Activated CD8-positive, alpha-beta T cell treated with anti-CD3 and anti-CD28 coated beads for 36 hours (primary cell): ENCODE data around the gene PTGES2. TPM values are rescaled to one million over a fixed set of nuclear protein-coding genes. Genes with fewer than 3 reads are reported as not detected.

ENCODE experiments used
- ATAC-seq: fragments of 200-7000 bp; cut with Tn5 transposase; one replicate; pipeline ENCODE4 v1.10.0; 2021; ENCODE audit warnings: mild to moderate bottlenecking, moderate library complexity
- CTCF ChIA-PET: fragments of 350-600 bp; sonication (Branson Sonifier 250); formaldehyde crosslinking; loops from one replicate; lab custom pipeline; 2021; ENCODE audit warnings: antibody characterized with exemption; lab: Charles Lee
- POLR2A ChIA-PET: fragments of 350-600 bp; sonication (Branson Sonifier 250); formaldehyde crosslinking; loops from one replicate; lab custom pipeline; 2021; ENCODE audit warnings: antibody characterized with exemption; lab: Charles Lee
- DNase-seq: peaks from one replicate; pipeline ENCODE4 v3.0.0-alpha.2; 2020
- H3K27ac Mint-ChIP-seq: one replicate; pipeline ENCODE4 v1.8.0; 2021; ENCODE audit warnings: mild to moderate bottlenecking, mixed read lengths
- H3K27me3 Mint-ChIP-seq: one replicate; pipeline ENCODE4 v1.8.0; 2021; ENCODE audit warnings: mixed read lengths
- H3K36me3 Mint-ChIP-seq: one replicate; pipeline ENCODE4 v1.8.0; 2021; ENCODE audit warnings: low read depth, mixed read lengths
- H3K4me1 Mint-ChIP-seq: one replicate; pipeline ENCODE4 v1.8.0; 2021; ENCODE audit warnings: low read depth, mixed read lengths
- H3K4me3 Mint-ChIP-seq: one replicate; pipeline ENCODE4 v1.8.0; 2021; ENCODE audit warnings: mild to moderate bottlenecking, moderate library complexity, mixed read lengths
- H3K9me3 Mint-ChIP-seq: one replicate; pipeline ENCODE4 v1.8.0; 2021; ENCODE audit warnings: mixed read lengths
- intact Hi-C: fragments of 100-400 bp; cut with micrococcal nuclease; formaldehyde crosslinking; loops from one replicate; pipeline ENCODE4 v1.10.0; 2022
- total RNA-seq, 2 experiments: library from RNA; stranded (reverse); gene quantifications; one replicate each; pipeline ENCODE4 v1.2.3, GENCODE V29; 2021
- TF ChIP-seq, protein P1 (sequence below): fragments of 200-600 bp; IDR thresholded peaks from one replicate; pipeline ENCODE4 v1.8.0; 2022; ENCODE audit warnings: antibody characterized with exemption, mild to moderate bottlenecking

PTGES2 gene
- total RNA-seq, 2 experiments from 2014 or later, result 40.8 to 49.5 TPM

DNA sequence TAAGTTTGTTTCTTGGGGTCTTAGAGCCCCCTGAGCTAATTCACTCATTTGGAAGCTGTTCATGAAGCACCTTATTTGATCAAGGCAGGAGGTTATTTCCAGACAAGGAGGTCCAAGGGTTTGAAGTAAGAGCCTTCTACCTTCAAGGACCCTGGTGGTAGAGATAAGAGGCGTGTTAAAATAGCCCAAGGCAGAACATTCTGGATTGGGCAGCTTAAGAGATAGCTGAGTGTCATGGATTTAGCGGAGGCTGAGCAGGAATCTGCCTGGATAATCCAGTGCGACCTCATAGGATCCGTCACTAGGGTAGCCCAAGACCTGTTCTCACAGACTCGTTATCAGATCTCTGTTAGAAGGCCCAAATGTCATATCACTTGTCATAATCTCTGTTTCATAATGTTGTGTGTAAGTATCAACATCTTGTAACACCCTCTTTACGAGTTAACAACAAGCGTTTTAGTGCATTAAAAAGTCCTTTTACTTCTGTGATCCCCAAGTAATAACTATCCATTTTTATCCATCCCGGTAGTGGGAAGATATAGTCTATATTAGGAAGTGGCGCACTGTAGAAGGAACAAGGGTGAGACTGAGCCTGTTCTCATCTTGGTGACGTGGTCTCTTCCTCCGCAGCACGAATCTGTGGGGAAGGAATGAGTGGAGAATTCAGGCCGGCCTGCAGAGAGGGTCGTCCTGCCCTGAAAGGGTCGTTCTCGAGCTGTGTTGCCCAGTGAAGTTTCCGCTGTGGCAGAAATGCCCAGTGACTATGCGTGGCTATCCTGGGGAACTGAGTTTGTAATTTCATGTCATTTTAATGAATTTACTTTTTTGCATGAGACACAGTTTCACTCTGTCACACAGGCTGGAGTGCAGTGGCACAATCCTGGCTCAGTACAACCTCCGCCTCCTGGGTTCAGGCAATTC is 30.7 kb downstream of the PTGES2 start:
- DNase-seq, result no peak
- peak overlapping the region; percentile 6 for H3K27ac Mint-ChIP-seq
- intact Hi-C loops, result no loop called here
- H3K9me3 Mint-ChIP-seq, result no peaks in the 10 kb centered on the region
- POLR2A ChIA-PET, result interaction anchor here (0.6 to 1.3 kb wide), 2 partner anchors 27 to 155 kb away, joined by 3 read pairs; no protein-coding TSS in a partner anchor
- CTCF ChIA-PET, result interaction anchor here (0.8 to 10.5 kb wide), 5 partner anchors 10 to 62 kb away, joined by 3 to 94 read pairs (median 3); no protein-coding TSS in a partner anchor
- H3K4me1 Mint-ChIP-seq, result peaks cover 80% of the 10 kb centered on the region
- H3K4me3 Mint-ChIP-seq, result no peak overlapping the region
- ATAC-seq, result no peak
- H3K36me3 Mint-ChIP-seq, result peaks cover 12% of the 10 kb centered on the region
- H3K27me3 Mint-ChIP-seq, result no peaks in the 10 kb centered on the region
- TF ChIP-seq, protein P1, sequence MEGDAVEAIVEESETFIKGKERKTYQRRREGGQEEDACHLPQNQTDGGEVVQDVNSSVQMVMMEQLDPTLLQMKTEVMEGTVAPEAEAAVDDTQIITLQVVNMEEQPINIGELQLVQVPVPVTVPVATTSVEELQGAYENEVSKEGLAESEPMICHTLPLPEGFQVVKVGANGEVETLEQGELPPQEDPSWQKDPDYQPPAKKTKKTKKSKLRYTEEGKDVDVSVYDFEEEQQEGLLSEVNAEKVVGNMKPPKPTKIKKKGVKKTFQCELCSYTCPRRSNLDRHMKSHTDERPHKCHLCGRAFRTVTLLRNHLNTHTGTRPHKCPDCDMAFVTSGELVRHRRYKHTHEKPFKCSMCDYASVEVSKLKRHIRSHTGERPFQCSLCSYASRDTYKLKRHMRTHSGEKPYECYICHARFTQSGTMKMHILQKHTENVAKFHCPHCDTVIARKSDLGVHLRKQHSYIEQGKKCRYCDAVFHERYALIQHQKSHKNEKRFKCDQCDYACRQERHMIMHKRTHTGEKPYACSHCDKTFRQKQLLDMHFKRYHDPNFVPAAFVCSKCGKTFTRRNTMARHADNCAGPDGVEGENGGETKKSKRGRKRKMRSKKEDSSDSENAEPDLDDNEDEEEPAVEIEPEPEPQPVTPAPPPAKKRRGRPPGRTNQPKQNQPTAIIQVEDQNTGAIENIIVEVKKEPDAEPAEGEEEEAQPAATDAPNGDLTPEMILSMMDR, result no peak

DNA sequence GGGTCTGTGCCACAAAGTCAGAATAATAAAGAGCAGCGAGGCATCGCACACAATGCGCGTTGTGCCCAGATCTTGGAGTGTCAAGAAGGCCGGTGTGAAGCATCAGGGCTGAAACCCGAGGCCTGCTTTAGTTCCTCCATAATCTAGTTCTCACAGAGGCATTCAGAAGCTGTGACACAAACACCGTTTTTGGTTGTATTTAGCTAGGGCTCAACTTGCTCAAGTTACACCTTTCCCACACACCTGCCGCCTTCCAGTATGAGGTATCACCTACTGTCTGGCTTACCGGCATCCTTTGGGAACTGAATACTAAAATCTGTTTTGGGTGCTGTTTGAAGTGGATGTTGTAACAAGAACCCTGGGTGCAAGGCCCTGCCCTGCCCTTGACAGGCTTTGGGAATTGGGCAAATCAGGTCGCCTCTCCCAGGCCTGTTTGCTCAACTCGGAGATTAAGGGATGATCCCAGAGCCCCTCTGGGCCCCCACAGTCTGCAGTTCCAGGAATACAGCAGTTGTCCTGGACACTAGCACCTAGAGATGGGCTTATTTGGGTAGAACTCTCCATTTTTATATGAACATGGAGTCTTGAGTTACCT is 32.5 kb downstream of the PTGES2 start:
- peaks cover 7% of the 10 kb centered on the region for H3K36me3 Mint-ChIP-seq
- peak overlapping the region; percentile 94 for H3K27ac Mint-ChIP-seq
- TF ChIP-seq, protein P1, result no peak
- POLR2A ChIA-PET, result interaction anchor here (0.8 to 2.4 kb wide), 5 partner anchors 11 to 644 kb away, joined by 3 to 9 read pairs (median 4); partner anchors contain the start of genes LRSAM1, NAIF1 and RPL12
- peaks cover 83% of the 10 kb centered on the region for H3K4me1 Mint-ChIP-seq
- H3K27me3 Mint-ChIP-seq, result no peaks in the 10 kb centered on the region
- no peak for ATAC-seq
- CTCF ChIA-PET, result interaction anchor here (0.7 to 10.5 kb wide), 9 partner anchors 8 to 151 kb away, joined by 3 to 94 read pairs (median 5); no protein-coding TSS in a partner anchor
- intact Hi-C loops, result no loop called here
- no peak overlapping the region for H3K4me3 Mint-ChIP-seq
- DNase-seq, result no peak
- H3K9me3 Mint-ChIP-seq, result no peaks in the 10 kb centered on the region

DNA sequence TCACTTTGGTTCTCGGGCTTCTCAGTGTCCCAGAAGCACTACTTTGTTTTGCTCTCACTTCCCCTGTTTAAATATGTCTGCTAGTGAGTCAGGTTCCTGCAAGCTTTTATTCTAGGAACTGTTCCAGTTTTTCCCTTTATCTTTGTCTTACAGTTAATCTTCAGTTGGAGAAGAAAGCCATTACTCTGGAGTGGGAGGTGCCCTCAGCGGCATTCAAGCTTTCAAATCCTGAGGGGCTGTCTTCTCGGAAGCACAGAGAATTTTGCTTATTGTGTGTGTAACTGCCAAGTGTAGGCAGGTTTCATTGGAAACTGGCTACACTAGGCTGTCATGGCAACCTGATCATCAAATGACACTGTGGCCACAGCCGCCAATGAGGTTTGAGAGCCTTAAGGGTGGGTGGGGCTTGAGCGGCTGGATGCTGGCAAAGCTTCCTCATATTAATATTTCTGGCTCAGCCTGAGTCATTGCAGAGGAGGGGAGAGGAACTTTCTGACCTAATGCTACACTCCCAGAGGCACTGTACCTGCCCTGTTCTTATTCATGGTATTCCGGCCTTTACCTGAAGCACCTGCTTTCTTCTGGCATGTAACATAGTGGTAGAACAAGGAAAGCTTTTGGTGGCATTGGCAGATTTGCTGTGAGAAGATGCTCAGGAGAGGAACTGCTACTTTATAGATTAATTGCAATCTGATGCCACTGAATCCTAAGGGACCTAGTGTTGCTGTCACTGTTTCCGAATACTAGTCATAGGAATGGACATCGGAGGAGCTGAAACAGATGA is 33.2 kb downstream of the PTGES2 start:
- peak overlapping the region; percentile 55 for H3K4me3 Mint-ChIP-seq
- peaks cover 81% of the 10 kb centered on the region for H3K4me1 Mint-ChIP-seq
- intact Hi-C loops, result no loop called here
- no peaks in the 10 kb centered on the region for H3K27me3 Mint-ChIP-seq
- CTCF ChIA-PET, result interaction anchor here (0.7 to 10.5 kb wide), 9 partner anchors 9 to 150 kb away, joined by 3 to 94 read pairs (median 5); no protein-coding TSS in a partner anchor
- H3K36me3 Mint-ChIP-seq, result peaks cover 10% of the 10 kb centered on the region
- peak overlapping the region; percentile 94 for H3K27ac Mint-ChIP-seq
- DNase-seq (peak; percentile 92), ATAC-seq (peak; percentile 87)
- POLR2A ChIA-PET, result interaction anchor here (0.8 to 2.4 kb wide), 7 partner anchors 9 to 643 kb away, joined by 3 to 9 read pairs (median 4); partner anchors contain the start of genes LRSAM1, NAIF1 and RPL12
- TF ChIP-seq, protein P1, result no peak
- no peaks in the 10 kb centered on the region for H3K9me3 Mint-ChIP-seq

DNA sequence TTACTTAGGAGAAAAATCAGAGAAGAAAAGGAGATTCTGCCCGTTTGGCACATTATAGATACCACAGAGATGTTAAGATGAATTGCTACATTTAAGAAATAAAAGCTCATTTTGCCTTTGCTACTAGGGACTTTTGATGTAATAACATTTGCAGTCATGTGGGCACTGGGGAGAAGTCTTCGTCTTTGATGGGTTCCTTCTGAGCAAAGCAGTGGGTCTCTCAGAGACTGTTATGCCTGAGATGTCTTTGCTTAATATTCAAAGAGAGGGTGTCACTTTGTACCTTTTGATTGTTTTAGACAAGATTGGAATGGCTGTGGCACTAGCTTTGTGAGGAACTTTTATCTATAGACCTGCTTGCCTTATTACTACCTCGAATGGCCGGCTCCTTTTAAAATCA is 34.5 kb downstream of the PTGES2 start:
- ATAC-seq (no peak), DNase-seq (no peak)
- ChIA-PET POLR2A (interaction anchor here (0.6 to 2.4 kb wide), 8 partner anchors 10 to 809 kb away, joined by 3 to 10 read pairs (median 6); partner anchors contain the start of gene NAIF1), CTCF (interaction anchor here (0.8 to 10.5 kb wide), 9 partner anchors 10 to 151 kb away, joined by 3 to 94 read pairs (median 4); partner anchors contain the start of gene NAIF1)
- intact Hi-C loops, result no loop called here
- H3K27me3 Mint-ChIP-seq, result no peaks in the 10 kb centered on the region
- TF ChIP-seq, protein P1, result no peak
- peak overlapping the region; percentile 94 for H3K27ac Mint-ChIP-seq
- H3K4me3 Mint-ChIP-seq, result no peak overlapping the region
- peaks cover 75% of the 10 kb centered on the region for H3K4me1 Mint-ChIP-seq
- H3K36me3 Mint-ChIP-seq, result peaks cover 10% of the 10 kb centered on the region
- H3K9me3 Mint-ChIP-seq, result no peaks in the 10 kb centered on the region
